GM18511 (cell line): ENCODE measurements around the gene METTL14.

Source experiments
- ATAC-seq: cut with Tn5 transposase; IDR thresholded peaks from one replicate; pipeline ENCODE4 v1.9.1; 2021; ENCODE audit warnings: mild to moderate bottlenecking, moderate library complexity; ENCODE audit not compliant: unreplicated experiment

Gene METTL14

DNA sequence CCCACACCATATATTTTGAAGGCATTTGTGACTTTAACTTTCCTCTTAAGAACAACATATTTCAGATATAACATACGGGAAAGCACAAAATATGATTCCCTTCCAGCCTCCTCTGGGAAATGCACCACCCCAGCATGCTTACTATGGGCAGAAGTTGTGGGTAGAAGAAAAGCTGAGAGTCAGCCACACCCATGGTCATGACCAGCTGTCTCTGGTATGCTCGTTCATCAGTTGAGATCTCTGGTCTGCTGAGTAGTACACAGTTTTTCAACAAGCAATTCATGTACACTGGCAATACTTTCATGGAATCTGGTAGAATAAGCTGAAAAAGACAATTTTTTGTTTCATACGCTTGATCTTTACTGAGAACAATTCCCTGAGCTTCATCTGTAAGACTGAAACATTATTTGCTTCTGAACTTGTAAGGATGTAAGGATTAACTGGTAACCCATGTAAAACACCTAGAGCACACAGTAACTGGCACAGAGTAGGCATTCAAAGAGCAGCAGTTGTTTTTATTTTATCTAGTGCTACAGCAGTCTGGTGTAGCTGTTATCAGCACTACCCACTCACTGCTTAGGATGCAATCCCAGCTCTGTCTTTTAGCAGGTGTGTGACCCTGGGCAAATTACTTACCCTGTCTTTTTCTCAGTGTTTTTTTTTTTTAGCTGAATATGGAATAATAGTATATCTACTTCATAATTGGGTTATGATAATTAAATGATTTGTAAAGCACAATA lies 47.6 kb downstream of the METTL14 start:
- no peak for ATAC-seq

DNA sequence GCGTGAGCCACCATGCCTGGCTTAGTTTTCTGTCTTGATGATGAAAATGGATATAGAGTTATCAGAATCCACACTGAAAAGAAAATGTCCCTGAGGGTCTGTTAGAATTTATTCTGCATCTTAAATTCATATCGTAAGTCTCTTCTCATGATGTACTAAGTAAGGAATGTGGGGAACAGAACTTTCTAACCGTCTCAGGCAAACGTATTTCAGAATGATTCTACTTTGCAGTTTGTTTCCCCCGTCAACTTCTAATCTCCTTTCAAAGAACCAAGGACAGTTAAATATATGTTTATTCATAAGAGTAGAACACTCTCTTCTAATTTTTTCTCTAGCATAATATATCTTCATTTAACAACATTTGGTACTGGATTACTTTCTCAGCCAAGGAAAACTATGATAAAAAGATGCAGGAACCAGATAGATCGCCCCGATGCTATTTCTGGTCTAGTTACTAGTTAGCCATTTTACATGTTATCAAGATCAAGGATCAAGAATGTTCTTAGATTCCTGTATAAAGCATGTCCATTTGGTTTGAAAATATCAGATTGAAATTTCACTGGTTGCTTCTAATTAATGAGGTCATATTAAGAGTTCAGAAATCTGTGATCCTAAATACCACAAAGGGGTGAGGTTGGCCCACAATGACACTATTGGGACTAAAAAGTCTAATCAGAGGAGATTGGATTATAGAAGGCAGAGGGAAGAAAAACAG lies 49.5 kb downstream of the METTL14 start:
- ATAC-seq, result no peak

DNA sequence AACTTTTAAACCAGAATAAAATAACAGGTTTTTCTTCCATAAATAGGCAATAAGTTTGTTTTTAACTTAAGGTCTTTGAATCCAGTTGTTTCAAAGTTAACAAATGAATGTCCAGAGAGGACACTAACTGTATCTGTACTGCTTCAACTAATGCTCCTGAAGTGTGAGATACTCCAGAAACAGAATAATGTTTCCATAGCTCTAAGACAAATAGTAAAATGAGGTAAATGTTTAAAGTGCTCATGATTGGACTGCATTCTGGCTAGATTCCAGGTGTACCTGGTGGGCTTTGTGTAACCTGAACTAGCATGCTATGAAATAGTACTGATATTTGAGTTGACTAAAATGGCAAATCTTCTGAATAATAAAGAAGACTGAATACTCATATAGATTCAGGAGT lies 51.7 kb downstream of the METTL14 start:
- no peak for ATAC-seq

DNA sequence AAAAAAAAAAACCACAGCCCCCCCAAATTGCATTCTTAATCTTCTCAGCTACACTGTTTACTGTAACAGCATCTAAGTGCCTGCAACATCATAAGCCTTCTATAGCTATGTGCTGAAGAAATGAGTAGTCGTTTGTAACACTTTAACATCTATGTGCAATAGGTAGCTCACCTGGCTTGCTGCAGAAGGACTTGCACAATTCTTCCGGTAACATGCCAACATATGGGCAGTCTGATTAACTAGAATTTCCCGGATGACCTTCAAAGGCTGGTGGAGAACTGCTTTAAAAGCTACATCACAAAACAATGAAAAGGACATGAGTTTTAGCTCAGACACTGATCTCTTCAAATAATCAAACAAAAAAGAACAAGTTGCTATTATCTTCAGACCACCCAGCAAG lies 52.9 kb downstream of the METTL14 start:
- no peak for ATAC-seq

DNA sequence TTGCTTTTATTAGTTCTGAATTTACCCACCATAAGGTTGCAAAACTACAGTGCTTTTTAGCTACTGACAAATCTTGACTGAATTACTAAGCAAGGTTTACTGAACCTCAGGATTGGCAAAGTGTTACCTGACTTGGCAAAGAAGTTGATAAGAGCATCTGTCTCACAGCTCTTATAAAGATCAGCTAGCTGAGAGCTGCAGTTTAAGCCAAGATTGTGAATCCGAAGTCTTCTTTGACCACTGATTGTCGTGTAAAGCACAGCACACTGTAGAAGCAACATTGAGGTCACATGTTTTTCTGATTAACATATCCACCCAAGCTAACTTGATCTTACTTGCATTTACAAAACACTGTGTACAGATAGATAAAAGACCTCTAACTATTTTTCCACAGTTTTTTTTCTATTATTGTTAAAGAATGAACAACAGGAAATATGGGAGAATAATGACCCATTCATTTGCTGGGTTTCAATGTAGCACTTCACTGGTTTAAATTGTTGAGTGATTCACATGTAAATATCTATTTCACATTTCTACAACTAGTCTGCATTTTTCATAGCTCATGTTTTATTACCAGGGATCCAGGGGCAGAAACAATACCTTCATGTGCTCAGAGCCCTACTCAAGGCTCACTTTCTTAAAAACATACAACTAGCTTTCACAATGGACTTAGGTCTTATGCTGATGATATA lies 54.0 kb downstream of the METTL14 start:
- no peak for ATAC-seq

DNA sequence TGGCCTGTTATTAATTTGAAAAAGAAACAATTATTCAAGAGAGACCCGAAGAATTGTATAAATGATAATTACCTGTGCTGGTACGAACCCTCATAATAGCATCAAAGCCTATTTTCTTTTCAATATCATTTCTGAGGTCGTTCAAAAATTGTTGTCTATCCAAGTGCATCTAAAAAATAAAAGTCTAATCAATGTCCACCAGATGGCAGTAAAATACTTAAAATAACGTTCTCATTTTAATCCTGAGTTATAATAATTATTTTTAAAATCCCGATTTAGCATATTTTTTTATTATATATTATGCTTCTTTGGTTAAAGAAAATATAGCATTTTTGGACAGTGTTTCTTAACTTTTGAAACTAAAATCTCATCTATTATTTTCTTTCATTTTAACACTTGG lies 55.7 kb downstream of the METTL14 start:
- no peak for ATAC-seq

DNA sequence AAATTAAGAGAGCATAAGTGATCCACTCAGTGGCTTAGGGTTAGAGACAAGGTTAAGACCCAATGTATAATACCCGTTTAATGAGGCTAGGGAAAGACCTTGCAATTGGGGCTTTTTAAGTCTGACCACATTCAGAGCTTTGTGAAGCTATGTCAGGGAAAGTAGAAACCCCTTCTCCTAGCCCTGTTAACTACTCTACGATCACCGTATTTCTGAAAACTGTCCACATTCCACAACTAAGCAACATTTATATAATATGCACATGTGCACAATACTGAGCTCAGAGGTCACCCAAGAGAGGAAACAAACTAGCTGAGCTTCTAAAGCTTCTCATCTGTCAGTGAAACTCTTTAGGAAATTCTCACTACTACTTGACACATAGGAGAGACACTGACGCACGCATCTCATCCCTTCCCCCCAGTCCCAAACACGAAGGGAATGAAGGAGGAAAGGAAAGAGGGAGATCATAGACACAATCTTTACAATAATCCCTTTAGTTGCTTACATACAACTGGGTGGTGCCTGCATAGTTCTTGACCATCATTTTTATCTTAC lies 56.2 kb downstream of the METTL14 start:
- ATAC-seq, result no peak

DNA sequence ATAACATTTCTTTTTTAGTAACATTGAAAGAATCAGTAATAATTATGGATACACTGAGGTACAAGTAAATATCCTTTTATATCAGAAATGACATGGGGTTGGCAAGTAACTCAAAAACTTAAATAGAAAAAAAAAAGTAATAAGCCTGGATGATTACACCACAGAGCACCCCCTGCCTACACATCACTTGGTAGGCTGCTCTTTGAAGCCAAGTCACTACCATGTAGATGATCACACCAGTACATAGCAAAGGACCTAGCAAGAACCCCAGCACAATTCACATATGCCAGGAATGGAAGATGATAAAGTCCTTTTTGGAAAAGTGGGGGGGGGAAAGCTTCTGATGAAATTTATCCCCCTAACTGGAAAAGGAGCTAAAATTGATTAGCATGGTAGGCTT lies 56.9 kb downstream of the METTL14 start:
- ATAC-seq, result no peak

DNA sequence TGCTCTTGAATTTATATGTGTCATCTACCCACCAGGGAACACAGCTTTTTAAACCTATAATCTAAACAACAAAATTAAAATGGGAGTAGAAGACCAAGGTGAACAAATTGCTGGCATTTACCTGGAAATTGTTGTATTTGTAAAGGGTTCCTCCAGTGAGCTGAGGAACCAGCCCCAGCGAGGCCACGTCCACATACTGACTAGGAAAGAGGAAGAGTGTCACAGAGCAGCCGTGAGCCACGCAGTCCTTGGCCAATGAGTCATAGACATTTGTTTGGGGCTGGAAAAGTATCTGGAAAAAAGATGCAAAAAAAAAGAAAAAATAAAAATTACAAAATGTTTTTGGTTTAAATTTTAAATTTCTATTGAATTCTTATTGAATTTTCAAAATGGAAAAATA lies 58.7 kb downstream of the METTL14 start:
- no peak for ATAC-seq

DNA sequence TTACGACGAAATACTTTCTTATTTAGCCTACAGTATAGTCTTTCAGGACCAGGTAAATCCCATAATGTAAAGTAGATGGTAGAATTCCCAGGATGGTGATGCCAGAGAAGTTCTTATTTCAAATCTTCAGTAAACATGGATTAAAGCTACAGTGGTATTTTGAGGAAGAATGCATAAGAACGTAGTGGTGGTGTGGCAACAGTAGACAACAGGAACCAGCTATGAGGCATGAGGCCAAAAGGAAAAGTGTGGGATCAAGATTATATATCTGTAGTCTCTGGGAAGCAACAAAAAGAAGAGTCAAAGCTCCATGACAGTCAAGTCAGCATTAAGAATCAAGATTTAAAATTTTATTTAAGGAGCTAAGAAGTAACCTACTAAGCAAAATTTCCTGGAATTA lies 60.2 kb downstream of the METTL14 start:
- ATAC-seq, result no peak

DNA sequence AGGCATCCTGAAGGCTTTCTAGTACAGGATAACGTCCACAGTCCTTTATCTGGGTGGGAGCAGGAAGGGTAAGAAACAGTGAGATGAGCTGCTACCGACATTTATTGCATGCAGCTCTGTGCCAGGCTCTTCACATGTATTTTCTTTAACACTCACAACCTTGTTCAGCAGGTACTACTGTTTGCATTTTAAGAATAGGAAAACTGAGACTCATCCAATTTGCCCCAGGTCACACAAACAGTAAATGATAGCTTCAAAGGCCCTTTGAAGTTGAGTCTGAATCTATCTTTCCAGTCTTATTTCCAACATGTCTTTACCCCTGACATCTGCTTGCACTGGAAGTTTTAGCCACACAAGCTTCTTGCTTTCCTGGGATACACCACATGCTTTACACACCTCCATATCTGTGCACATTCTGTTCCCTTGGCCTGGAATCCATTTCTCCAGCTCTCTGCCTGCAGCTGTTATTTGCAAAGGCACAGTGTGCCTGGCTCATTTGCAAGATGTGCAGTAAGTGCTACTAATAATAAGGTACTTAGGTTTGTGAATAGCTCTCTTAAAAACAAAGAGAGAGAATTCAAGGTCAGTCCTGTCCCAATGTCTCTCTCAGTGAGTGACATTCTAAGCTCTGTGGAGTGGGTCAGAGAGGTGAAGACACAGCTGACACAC lies 61.2 kb downstream of the METTL14 start:
- ATAC-seq, result no peak

DNA sequence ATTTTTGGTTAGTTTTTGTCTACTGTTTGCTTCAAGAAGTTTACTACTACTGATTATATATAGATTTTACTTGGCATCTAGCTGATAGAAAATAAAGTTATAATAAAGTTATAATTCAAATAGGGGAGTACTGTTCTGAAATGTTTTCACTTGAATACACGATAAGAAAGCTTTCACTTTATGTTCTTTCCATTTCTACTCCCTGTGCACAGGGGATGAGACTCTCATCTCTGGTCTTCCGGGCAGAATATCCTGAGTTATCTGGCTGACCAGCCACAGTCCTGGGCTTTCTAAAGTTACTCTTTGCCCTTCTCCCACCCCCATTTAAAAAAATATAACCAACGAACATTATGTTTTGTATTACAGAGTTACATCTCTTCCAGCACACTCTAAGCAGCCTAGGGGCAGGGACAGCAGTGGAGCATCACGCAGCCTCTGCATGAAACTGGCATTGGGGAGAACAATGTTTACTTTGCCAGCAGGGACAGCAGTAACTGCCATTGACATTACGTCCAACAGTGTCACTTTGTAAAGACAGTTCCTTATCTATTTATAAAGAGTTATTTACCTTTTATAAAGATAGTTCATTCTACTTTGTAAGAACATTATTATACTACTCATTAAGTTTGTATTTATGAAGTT lies 64.3 kb downstream of the METTL14 start:
- no peak for ATAC-seq

DNA sequence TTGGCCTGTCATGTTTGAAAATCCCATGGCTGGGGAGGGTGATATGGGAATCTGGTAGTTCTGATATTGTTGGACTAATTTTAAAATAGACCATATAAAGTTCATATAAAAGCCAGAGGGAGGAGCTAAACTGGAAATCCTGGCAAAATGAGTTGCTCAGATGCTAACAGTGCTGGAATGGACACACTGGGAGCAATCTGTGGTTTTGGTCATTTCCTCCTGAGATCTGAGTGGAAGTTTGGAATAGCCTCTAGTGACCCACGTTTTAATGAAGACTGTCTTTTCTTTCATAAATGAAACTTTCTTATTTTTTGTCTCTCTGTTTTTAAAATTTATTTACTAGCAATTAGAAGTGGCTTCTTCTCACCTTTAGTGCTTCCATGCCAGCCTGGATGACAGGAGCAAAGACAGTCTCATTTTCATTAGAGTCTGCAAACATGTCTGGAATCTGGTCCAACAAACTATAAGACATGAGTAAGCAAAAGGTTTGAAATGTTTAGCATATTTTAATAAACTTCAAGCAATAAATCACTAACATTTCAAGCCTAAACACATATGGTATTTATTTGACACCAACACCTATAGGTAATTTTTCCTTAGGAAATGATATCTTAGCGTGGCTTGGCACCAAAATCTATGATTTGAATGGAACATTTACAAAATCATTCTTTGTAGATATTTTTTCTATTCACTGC lies 66.6 kb downstream of the METTL14 start:
- no peak for ATAC-seq

DNA sequence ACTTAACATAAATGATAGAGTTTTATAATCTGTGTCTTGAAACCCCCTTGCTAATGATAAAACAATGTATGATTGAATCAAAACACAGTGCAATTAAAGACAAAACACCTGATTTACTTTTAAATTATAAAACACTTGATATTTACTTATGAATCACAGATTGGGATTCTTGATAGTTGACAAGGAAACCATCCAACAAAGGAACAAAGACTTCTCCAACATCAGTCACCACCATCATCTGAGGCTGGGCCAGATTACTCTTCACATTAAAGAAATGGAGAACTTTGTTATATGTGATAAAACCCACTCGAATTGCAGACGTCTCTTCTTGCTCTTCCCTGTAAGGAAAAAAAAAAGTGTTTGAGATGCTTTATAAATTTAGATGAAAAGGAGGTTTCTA lies 67.4 kb downstream of the METTL14 start:
- no peak for ATAC-seq

DNA sequence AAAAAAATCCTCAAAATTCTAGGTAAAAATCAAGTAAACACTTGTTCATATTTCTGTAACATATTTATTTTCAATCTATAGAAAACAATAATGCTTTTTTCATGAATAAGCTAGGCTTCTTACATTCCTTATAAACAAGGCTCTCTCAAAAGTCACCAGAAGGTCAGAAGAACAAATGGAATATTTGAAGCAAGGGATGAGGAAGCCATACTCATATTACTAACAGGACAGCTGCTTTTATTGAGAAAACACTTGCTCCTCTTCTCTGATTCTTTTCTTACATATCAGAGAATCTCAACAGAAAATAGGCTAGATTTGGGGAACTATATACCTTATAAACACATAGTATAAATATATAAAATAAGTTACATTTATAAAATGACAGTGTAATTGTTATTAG lies 67.9 kb downstream of the METTL14 start:
- ATAC-seq, result no peak

DNA sequence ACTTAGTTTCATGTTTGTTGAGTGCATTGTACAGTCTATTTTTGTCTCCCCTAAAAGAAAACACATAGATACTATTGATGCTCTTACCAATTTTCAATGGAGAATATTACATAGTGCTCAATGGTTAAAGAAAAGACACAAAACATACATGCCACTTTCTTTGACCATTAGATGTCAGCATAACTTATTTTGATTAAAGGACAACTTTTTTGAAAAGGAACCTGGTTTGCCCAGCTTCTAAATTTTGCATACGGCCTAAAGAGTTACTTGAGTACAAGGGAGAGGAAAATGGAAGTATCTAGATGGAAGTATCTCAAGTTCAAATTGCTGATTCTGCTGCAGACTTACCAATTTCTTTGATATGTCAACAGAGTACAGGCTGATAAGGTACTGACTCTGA lies 68.5 kb downstream of the METTL14 start:
- ATAC-seq, result no peak

DNA sequence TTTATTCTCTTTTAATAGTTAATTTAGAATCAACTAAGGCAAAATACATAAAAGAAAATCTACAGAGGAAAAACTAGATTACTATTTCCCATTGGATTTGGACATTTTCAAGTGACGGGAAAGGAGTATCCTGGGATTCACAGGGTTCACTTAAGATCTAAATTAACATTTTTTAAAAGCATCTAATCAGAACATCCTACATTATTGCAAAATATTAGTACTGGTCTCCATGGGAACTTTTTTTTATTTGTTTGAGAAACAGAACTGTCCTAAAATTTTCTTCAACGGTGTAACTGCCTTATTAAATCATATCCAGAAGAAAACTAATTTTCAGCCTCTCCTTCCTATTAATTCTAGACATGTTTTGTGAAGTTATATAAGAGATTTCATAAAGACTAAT lies 69.7 kb downstream of the METTL14 start:
- ATAC-seq, result no peak

DNA sequence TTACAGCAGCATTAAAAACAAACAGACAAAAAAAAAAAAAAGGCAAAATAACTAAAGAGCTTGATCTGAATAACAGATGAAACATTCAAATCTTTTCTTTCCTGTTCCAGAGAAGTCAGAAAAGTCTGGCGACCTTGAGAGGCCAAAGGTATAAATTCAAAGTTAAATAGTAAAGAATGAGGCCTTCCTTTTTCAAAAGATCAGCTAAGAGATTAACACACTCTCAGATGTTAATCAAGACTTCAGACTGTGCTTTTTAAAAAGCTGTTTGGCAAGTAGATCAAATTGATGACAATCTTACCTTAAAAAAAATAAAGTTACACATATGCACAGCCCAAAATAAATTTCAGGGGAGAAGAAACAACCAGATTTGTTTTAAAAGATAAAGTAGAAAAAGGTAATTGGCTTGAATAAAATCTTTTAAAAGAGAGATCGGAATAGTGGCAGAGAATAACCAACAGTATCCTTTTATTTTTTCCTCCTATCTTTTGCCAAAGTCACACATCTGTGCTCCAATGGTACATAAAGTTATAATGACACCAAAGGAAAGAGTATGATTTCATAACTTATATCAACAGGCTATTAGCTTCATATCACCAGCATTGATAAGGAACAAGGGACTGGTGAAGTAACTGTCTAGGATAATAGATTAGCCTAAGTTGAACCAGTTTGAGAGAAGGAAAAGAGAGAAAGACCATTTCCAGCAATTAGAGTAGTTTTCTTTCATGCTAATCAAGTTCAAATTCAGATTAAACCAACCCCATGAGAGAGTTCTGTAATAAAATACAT lies 70.4 kb downstream of the METTL14 start:
- no peak for ATAC-seq

DNA sequence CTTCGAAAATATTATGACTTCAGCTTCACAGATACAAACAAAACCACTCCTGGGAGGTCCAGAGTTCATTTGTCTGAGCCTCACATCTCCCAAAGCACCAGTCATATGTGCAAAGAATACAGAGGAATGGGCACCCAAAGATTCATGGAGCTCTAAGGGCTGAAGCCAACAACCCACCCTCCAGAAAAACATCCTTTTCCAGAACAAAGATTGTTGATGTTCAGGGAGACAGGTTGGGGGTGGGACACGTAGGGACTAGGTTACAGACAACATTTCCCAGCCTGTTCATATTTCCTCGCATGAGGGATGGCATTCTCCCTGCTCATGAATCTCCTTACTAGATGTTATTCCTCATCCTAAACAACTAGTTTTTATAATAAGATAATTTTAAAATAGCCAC lies 71.2 kb downstream of the METTL14 start:
- no peak for ATAC-seq
